LoVo (cell line): ENCODE data around the gene FBXO3.
A peak's percentile ranks its signal among the peaks of the same experiment; 100 is the strongest.
"Not testable (repeated sequence)": the region's sequence is repeated elsewhere in the genome, so short reads cannot be mapped to it uniquely, and the experiment has no call there.

ENCODE experiments used
- DNase-seq: peaks from one replicate; pipeline ENCODE4 v3.0.0-alpha.2; 2016; ENCODE audit warnings: low spot score

FBXO3 gene

DNA sequence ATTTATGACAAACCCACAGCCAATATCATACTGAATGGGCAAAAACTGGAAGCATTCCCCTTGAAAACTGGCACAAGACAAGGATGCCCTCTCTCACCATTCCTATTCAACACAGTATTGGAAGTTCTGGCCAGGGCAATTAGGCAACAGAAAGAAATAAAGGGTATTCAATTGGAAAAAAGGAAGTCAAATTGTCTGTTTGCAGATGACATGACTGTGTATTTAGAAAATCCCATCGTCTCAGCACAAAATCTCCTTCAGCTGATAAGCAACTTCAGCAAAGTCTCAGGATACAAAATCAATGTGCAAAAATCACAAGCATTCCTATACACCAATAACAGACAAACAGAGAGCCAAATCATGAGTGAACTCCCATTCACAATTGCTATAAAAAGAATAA lies 46.8 kb downstream of the FBXO3 start:
- DNase-seq, result not testable (repeated sequence)

DNA sequence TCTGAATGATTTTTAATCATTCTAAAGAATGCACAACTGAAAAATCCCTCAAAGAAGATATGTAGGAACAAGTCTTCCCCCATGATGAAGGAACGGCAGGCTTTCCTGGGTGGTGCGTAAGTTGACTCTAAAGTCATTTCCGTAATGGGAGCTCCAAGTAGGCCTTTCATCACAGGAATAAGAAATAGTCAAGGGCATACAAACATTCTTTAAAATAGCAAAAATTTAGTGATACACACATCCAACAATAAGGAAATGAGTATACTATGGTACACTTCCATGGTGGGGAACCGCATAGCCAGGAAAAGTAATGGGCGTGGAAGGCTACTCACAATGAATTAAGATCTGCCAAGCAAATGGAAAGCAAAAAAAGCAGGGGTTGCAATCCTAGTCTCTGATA lies 48.8 kb downstream of the FBXO3 start:
- no peak for DNase-seq

DNA sequence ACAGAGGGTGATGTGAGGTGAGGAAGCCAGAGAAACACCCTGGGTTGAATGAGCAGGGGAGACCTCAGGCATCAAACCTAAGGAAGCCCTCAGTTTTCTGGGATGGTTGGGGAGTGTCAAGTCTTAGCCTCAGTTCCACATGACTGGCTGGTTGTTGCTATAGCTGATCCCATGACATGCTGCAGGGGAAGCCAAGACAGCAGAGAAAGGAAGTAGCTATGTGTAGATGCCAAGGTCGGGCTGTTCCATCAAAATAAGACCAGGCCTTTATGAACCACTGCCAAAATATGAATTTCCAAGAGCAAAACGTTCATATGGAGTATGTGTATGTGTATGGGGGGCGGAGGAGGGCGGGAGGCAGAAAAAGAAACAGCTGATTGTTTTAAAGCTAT lies 49.7 kb downstream of the FBXO3 start:
- no peak for DNase-seq

DNA sequence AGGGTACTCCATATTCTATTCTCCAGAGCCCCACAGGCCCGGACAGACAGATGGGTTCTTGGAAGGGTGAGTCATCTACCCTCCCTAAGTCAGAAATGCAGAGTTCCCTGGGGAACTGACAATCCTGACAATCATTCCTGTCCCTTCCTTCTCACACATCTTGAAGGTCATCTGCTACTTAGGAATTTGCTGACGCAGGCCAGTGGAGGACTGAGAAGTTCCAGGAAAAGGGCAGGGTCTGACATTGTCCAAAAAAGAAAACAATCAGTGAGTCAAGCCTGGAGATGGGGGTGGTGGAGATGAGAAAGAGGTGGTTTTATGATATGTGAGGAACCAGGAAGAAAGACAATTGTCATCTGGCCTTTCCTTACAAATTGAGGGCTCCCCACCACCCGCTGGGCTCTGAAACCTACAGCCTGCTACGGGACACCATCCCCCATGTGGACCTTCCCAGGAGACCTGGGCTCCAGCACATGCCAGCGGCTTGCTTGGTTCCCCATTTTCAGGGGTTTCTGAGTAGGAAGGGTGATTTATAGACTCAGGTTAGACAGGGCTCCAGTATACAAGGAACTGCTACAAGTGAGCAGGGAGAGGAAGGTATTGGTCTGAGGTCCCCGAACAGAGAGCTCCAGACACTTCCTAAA lies 51.0 kb downstream of the FBXO3 start:
- peak; percentile 20 for DNase-seq

DNA sequence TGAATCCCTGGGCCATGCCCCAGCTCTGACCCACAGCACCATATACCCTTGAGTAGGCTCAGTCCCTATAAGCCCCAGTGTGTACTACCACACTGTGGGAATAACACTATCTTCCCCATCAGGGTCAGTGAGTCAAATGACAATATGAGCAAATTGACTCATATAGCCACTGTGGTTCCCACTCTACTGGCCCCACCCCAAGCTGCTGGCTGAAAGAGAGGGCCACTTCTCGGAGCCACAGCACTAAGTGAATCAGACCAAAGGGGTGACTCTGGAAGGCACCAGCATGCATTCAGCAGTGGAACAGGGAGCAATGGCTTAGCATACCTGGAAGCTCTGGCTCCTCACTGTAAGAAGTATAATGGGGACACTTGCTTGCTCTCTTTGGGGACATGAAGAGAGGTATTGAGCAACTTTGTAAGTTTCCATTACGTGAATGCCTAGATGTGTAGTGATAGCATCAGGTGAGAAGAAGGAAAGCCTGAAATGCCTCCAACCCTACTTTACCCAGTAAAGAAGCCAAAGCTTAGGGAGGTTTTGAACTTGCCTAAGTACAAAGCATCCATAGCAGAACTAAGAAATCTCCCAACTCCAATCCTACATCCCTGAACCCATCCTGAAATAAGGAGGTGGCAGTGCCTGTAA lies 51.6 kb downstream of the FBXO3 start:
- DNase-seq, result no peak

DNA sequence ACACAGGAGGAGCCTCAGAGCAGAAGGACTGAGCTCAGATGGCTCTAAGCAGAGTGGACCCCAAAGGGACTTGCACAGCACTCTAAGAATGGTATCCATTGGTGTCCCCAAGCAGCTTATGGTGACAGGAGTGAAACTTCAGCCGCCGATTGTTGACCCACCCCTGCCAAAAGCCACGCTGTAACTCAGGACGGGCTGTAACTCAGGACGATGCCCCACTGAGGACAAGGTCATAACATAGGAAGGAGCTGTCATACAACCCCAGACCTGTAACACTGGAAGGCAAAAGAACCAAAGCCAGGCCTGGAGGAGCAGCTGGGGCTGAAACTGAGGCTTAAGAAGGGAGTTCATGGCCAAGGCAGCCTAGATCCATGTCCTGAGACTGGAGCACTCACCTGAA lies 52.3 kb downstream of the FBXO3 start:
- DNase-seq, result no peak

DNA sequence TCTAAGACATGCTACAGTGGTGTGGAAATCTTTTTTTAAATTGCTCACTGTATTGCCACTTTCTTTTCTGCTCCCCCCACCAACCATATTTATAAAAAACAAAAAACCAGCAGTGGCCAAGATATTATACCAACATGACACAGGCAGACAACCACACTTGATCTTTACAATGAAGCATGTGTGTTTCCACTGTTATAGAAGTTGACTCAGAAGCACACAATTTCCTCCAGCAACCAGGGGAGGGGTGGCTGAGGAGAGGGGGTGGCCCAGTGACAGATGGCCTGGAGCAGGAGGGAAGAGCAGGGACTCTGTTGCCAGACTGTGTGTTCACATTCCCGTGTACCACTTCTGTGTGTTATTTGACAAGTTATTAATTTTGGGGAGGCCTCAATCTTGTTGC lies 52.9 kb downstream of the FBXO3 start:
- no peak for DNase-seq

DNA sequence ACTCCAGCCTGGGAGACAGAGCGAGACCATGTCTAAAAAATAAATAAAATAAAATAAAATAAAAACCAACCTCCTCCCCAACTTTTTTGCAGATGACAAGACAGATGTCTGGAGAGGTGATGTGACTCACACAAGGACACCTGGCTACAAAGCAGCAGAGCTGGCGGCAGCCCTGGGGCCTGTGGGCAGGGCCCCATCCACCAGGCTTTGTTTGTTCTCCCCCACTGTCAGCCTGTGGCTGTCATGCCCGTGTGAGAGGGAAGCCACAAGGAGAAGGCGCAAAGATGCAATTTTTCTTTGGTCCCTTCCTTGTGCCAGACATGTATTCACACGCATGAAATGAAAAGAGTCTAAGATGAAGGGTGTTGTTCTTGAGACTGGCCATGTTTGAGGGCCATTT lies 54.7 kb downstream of the FBXO3 start:
- DNase-seq, result no peak

DNA sequence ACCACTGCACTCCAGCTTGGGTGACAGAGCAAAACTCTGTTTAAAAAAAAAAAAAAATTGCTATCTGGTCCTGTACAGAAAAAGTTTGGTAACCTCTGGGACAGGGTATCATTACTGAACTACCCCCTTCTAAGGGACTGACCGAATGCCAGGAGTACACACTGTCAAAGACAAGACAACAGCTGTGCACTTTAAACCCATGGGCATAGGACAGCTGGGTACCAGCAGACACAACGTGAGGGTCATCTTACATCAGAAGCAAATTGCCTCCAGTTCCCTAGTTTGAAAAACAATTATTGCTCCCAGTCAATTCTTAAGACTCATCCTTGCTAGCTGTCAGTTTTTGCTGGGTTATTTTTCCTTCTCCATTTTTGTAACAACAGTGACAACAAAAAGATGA lies 55.9 kb downstream of the FBXO3 start:
- DNase-seq, result no peak

DNA sequence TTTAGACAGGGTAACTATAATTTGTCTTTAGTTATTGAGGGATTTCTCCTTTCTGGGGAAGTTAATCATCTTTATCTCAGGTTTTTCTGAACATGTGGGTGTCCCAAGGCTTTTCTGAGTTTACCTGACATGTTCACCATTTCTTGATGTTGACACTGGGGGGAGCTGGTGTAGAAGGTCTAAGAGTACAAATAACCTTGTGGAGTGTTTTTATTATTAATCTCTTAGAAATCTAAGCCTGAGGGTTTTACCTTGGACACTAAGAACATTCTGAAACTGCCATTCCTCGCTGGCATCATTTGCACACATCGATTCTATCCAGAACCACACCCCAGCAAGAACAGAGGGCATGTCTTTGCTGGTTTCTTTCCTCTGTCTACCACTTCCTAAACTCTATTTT lies 58.1 kb downstream of the FBXO3 start:
- DNase-seq, result no peak

DNA sequence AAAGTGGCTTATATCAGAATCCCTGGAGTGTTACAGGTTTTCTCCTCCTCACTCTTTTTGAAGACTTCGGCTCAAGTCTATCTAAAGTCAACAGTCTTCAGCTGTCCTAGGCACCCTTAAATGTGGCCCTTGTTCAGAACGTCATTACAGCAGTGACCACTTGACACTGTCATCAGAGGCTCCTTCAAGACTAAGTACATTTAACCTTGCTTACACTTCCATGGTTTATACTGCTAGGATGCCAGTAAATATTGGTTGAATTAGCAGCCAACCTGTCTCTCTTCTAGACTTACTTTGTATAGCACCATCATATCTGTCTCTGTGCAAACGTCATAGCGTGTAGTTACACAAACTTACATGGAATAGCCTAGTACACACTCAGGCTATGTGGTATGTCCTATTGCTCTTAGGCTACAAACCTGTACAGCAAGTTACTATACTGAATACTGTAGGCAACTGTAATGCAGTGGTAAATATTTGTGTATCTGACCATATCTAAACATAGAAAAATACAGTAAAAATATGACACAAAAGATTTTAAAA lies 60.4 kb downstream of the FBXO3 start:
- DNase-seq, result no peak

DNA sequence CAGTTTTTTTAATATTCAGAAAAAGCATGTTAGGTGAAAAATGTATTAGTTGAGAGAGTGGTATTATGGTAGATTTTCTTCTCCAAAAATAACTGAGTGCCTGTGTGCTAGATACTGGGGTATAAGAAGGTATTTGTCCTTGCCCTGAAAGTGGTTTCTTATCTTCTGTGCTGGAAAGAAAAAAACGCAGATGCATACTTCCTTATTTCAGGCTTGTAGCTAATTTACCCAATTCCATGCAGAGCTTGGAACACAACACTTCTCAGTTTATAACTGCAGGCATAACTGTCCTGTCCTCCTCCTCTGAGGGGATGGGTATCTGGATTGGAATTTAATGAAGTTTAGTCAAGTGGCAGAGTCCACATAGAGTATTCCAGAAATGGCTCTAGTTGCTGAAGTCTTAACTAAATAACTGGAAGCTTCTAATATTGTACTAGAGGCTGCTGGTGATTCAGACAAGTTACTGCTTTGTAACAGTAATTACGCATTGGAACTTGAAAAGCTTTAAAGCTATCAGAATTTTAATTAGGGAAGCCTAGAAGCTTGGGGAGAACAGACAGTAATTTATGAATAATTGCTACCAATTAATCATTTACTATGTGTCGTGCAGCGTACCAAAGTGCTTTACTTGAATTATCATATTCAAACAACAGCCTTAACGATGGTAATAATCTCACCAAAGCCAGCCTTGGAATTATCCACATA lies 61.0 kb downstream of the FBXO3 start:
- no peak for DNase-seq

DNA sequence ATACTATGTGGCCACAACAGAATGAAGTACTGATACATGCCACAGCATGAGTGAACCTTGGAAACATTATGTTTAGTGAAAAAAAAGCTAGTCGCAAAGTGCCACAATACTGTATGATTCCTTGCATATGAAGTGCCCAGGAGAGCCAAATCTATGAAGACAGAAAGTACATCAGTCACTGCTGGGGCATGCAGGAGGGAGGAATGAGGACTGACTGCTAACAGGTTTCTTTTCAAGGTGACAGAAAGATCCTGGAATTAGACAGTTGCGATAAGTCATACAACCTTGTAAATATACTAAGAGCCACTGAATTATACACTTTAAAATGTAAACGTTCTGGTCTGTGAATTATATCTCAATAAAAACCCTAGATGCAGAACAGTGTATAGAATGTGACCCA lies 61.9 kb downstream of the FBXO3 start:
- no peak for DNase-seq

DNA sequence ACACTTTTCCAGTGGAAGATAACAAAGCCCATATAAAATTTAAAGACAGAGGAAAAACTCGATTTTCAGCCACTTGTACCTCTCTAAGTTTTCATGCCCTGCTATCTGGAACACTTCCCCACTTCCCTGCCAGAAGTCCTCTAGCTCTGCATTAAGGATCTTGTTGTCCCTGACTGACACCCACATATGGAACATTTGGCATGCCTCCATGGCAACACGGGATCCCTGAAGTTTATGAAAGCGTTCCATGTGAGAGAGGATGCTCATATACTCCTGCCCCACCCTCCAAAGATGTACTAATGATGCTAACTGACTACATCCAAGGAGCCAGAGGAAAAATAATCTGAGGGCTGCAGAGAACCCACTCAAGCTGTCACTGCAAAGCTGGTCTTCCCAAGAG lies 64.9 kb downstream of the FBXO3 start:
- no peak for DNase-seq

DNA sequence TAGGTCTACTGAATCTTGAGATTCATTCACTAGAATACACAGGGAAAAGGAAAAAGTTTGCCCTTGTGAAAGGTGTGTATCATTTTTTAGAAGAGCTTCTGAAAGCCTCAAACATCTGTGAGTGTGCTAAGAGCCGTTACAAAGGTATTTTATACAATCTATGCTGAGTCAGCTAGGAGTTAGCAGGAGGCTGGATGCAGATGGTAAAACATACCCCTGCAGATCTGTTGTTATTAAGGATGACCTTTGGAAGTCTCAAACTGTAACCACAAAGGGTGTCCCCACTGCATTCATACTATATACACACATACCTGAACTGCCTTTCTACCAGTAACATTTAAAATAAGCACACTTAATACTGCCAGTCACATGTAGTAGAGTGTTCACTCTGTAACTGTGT lies 65.3 kb downstream of the FBXO3 start:
- DNase-seq, result no peak

DNA sequence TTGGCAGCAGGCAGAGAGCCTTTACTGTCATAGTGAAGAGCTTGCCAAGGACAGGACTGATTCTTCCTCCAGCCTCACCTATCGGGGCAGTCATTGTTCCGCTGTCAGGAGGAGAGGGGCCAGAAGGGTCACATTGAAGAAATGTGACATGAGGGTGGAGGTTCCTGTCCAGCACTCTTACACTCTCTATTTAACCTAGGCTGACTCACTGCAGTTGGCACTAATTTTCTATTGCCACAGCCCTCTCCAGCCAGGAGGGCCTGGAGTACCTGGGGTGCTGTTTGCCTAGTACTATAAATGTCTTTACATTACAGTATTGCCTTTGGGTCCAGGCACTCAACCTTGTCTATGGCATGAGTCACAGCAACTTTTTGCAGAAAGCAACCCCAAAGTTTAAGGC lies 66.5 kb downstream of the FBXO3 start:
- not testable (repeated sequence) for DNase-seq

DNA sequence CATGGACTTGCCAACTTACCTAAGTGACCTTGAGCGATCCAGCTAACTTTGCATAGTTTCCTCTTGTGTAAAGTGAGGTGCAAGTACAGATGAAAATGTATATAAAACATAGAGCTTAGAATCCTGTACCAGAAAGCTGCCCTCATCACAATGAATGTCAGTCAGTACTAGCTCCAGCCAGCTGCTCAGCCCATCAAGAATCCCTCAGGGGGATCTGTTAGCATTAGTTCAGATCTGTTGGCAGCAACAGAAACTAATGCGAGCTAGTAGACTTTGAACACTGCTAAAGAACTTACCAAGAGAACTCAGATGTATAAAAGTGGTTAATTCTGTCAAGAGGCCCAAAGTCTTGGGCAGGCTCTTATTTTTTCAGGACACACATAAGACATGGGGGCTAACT lies 67.4 kb downstream of the FBXO3 start:
- DNase-seq, result no peak

DNA sequence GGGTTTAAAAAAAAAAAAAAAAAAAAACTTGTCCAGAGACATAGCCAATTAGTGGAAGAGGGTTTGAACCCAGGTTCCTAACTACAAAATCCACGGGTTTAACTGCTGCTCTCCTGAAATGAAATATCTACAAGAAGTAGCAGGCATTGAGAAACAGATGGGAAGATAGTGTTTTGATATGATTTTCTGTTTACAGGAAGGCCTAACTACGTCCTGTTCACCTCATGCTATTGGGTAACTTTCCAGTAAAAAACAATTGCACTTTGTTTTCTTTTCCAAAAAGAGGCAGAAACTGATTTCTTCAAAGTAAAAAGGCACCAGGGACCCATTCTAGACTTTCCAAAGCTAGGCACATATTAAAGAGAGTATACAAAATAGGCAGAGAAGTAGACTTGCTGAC lies 67.8 kb downstream of the FBXO3 start:
- DNase-seq, result no peak

DNA sequence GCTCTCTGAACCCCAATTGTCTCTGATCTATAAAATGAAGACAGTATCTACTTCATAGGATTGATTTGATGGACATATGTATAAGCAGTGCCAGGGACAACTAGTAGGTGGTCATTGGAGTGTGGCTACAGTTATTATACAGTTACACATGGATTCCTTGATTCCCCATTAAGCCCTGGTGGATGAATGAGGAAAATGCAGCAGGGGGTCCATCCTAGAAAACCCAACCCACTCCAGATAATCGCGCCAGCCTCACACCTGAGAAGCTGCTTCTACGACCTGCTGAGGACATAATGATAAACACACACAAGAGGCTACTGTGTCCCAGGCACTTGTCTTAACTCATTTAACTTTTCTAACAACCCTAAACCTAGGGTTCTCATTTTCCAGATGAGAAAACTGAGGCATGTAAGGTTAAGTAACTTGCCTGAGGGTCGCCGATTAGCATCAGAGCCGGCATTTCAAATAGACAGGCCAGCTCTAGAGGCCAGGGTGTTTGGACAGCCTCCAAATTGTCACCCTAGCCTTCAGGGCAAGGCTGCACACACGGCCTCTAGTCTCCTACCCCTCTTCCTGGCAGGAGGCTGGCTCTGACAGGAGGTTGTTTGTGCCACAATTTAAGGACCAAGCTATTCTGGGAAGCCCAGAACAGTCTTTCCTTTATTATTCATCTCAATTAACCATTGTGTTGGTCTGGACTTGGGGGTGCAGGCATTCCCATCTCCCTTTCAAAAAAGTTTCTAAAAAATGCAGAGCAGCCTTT lies 69.9 kb downstream of the FBXO3 start:
- no peak for DNase-seq

DNA sequence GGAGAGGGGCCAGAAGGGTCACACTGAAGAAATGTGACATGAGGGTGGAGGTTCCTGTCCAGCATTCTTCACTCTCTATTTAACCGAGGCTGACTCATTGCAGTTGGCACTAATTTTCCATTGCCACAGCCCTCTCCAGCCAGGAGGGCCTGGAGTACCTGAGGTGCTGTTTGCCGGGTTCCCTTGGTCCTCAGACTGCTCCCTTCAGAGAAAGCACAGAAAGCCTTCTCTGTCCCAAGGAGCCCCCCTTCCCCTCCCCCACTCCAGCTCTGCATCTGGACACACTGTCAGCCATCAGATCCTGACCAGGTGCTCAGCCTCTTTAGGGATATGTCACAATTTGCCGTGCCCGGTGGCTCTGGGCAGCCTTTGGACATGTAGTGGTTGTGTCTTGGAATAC lies 70.5 kb downstream of the FBXO3 start:
- peak; percentile 29 for DNase-seq

DNA sequence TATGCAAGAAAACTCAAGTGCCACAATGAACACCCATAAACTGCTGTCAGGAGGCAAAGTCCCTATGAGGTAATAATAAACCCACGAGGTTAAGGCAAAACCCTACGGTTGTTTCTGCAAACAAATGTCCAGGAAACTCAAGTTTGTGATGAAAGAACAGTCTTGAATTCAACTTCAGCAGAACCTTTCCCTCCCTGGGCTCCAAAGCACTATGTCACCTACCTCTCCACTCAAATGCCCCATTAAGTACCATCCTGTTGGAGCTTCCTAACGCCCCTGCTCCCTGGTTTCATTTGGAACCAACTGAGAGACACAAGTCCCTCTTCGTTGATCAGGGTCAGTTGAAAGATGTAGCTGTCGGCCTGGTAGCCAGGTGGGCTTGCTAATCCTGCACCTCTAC lies 71.1 kb downstream of the FBXO3 start:
- no peak for DNase-seq
